Hematopoietic multipotent progenitor cell treated with erythropoietin and hydrocortisone succinate and interleukin-3 and kit ligand, for 8 days (in vitro differentiated cells): ENCODE measurements around the gene SMG7.

Experiments used
- DNase-seq: peaks from one replicate; pipeline ENCODE4 v3.0.0-alpha.2; 2015

SMG7 gene

GRCh38 chr1:183567584-183567983, 95.3 kb downstream of the SMG7 start:
- DNase-seq = peak; percentile 86

GRCh38 chr1:183568176-183569021, 96.1 kb downstream of the SMG7 start:
- no peak for DNase-seq

- DNase-seq = no peak
These were observed 96.8 kb downstream of the SMG7 start for GRCh38 chr1:183569141-183569540.

GRCh38 chr1:183569801-183570200, 97.5 kb downstream of the SMG7 start:
- no peak for DNase-seq

- DNase-seq = no peak
These were observed 98.2 kb downstream of the SMG7 start for GRCh38 chr1:183570451-183570850.

- DNase-seq = no peak
These were observed 99.5 kb downstream of the SMG7 start for GRCh38 chr1:183571678-183572268.

GRCh38 chr1:183572721-183573120, 100.4 kb downstream of the SMG7 start:
- no peak for DNase-seq

- DNase-seq = no peak
These were observed 103.3 kb downstream of the SMG7 start for GRCh38 chr1:183575606-183576005.

GRCh38 chr1:183576537-183576936, 104.2 kb downstream of the SMG7 start:
- no peak for DNase-seq

GRCh38 chr1:183577897-183578465, 105.7 kb downstream of the SMG7 start:
- DNase-seq = no peak

GRCh38 chr1:183578856-183579255, 106.6 kb downstream of the SMG7 start:
- DNase-seq = no peak

- peak; percentile 52 for DNase-seq
These were observed 108.0 kb downstream of the SMG7 start for GRCh38 chr1:183580281-183580682.

- no peak for DNase-seq
These were observed 109.9 kb downstream of the SMG7 start for GRCh38 chr1:183582021-183582713.

GRCh38 chr1:183583466-183583865, 111.2 kb downstream of the SMG7 start:
- no peak for DNase-seq

GRCh38 chr1:183584147-183584546, 111.8 kb downstream of the SMG7 start:
- DNase-seq = no peak

- DNase-seq = no peak
These were observed 112.7 kb downstream of the SMG7 start for GRCh38 chr1:183585038-183585437.

- no peak for DNase-seq
These were observed 114.2 kb downstream of the SMG7 start for GRCh38 chr1:183586455-183586854.

GRCh38 chr1:183586926-183587325, 114.6 kb downstream of the SMG7 start:
- no peak for DNase-seq

- no peak for DNase-seq
These were observed 116.5 kb downstream of the SMG7 start for GRCh38 chr1:183588827-183589226.

GRCh38 chr1:183589384-183589783, 117.1 kb downstream of the SMG7 start:
- DNase-seq = no peak

GRCh38 chr1:183589874-183590243, 117.6 kb downstream of the SMG7 start:
- no peak for DNase-seq

- peak; percentile 39 for DNase-seq
These were observed 118.2 kb downstream of the SMG7 start, which contains the start of gene NCF2 for GRCh38 chr1:183590244-183591191. TSS of gene NCF2 (minus strand) at chr1:183590459. CDS start at chr1:183590329, 130 bp downstream.
